ENCODE data around the gene ARSG. TPM values are rescaled to one million over a fixed set of nuclear protein-coding genes. Genes with fewer than 3 reads are reported as not detected.

The ARSG gene
- polyA plus RNA-seq, 1 donor (not counting 4 experiments of a cell fraction or from before 2014, with no cell fraction given), result 0.41 TPM

- Histone ChIP-seq H3K27ac (ENCODE audit: control insufficient read depth, insufficient read depth, low read length) (no peak overlapping the region), H3K4me1 (ENCODE audit: control insufficient read depth, extremely low read depth, insufficient read depth, low read length) (peaks cover 18% of the 10 kb centered on the region), H3K4me2 (ENCODE audit: control insufficient read depth, extremely low read depth, insufficient read depth, low read depth, low read length) (peak overlapping the region; percentile 58), H3K36me3 (ENCODE audit: control insufficient read depth in 2 of 2, extremely low read depth in 1 of 2, insufficient read depth in 2 of 2, low read length in 2 of 2) (no peaks in the 10 kb centered on the region), H3K9ac (ENCODE audit: control insufficient read depth, extremely low read depth, insufficient read depth, low read length) (no peak overlapping the region), H3K27me3 (ENCODE audit: control insufficient read depth, extremely low read depth, insufficient read depth, low read length) (peaks cover 38% of the 10 kb centered on the region), H3K9me1 (ENCODE audit: control insufficient read depth, extremely low read depth, insufficient read depth, low read length) (no peaks in the 10 kb centered on the region), H4K20me1 (ENCODE audit: control insufficient read depth, extremely low read depth, insufficient read depth, low read length) (no peaks in the 10 kb centered on the region), H3K4me3 (ENCODE audit: control insufficient read depth in 2 of 3, extremely low read depth in 1 of 3, insufficient read depth in 2 of 3, low read depth in 1 of 3, low read length in 3 of 3) (peak overlapping the region in 1 of 3 experiments; percentile 19), H3K79me2 (ENCODE audit: control insufficient read depth, insufficient read depth, low read length) (no peaks in the 10 kb centered on the region), H3K9me3 (ENCODE audit: control insufficient read depth, low read depth, low read length) (no peaks in the 10 kb centered on the region), H2AFZ (ENCODE audit: control insufficient read depth, low read length) (no peak overlapping the region)
- TF ChIP-seq EZH2 (IDR thresholded peaks at IDR 0.05; ENCODE audit: low read length) (no peak), CTCF (optimal IDR thresholded peaks at IDR 0.05 in 1 of 3, IDR thresholded peaks at IDR 0.05 in 1 of 3, conservative IDR thresholded peaks at IDR 0.05 in 1 of 3; ENCODE audit: extremely low read depth in 1 of 3, insufficient read depth in 2 of 3, low read length in 3 of 3) (no peak)
- no peak for DNase-seq (ENCODE audit: low read depth, low spot score)
- dilution Hi-C loops (cut with MboI; ENCODE audit: extremely low pct_ligation_motif_present, low sequenced_read_pairs), result no loop called here
- no peak for FAIRE-seq
These were observed 1.4 kb upstream of the ARSG start for GRCh38 chr17:68289936-68290267.

- Histone ChIP-seq H2AFZ (ENCODE audit: control insufficient read depth, low read length) (no peak overlapping the region), H3K27me3 (ENCODE audit: control insufficient read depth, extremely low read depth, insufficient read depth, low read length) (peaks cover 40% of the 10 kb centered on the region)
- no peak for DNase-seq (ENCODE audit: low read depth, low spot score)
These were observed 884 bp upstream of the ARSG start for GRCh38 chr17:68290268-68290954.

More at GRCh38 chr17:68290268-68290954, 884 bp upstream of the ARSG start:
- Histone ChIP-seq H3K4me1 (ENCODE audit: control insufficient read depth, extremely low read depth, insufficient read depth, low read length) (peaks cover 18% of the 10 kb centered on the region), H3K4me3 (ENCODE audit: control insufficient read depth in 2 of 3, extremely low read depth in 1 of 3, insufficient read depth in 2 of 3, low read depth in 1 of 3, low read length in 3 of 3) (peak overlapping the region in 1 of 3 experiments; percentile 54), H3K27ac (ENCODE audit: control insufficient read depth, insufficient read depth, low read length) (no peak overlapping the region), H3K9me3 (ENCODE audit: control insufficient read depth, low read depth, low read length) (no peaks in the 10 kb centered on the region), H3K79me2 (ENCODE audit: control insufficient read depth, insufficient read depth, low read length) (no peaks in the 10 kb centered on the region), H3K4me2 (ENCODE audit: control insufficient read depth, extremely low read depth, insufficient read depth, low read depth, low read length) (peak overlapping the region; percentile 74), H3K9ac (ENCODE audit: control insufficient read depth, extremely low read depth, insufficient read depth, low read length) (no peak overlapping the region), H3K36me3 (ENCODE audit: control insufficient read depth in 2 of 2, extremely low read depth in 1 of 2, insufficient read depth in 2 of 2, low read length in 2 of 2) (no peaks in the 10 kb centered on the region), H3K9me1 (ENCODE audit: control insufficient read depth, extremely low read depth, insufficient read depth, low read length) (no peaks in the 10 kb centered on the region), H4K20me1 (ENCODE audit: control insufficient read depth, extremely low read depth, insufficient read depth, low read length) (no peaks in the 10 kb centered on the region)
- dilution Hi-C loops (cut with MboI; ENCODE audit: extremely low pct_ligation_motif_present, low sequenced_read_pairs), result no loop called here
- FAIRE-seq, result no peak
- TF ChIP-seq CTCF (optimal IDR thresholded peaks at IDR 0.05 in 1 of 3, IDR thresholded peaks at IDR 0.05 in 1 of 3, conservative IDR thresholded peaks at IDR 0.05 in 1 of 3; ENCODE audit: extremely low read depth in 1 of 3, insufficient read depth in 2 of 3, low read length in 3 of 3), result no peak
- TF ChIP-seq EZH2 (IDR thresholded peaks at IDR 0.05; ENCODE audit: low read length), result peak; percentile 82
